ENCODE data around the gene CDH23.

CDH23 gene

GRCh38 chr10:71646592-71647292 is 250.0 kb downstream of the CDH23 start:
- no peak for DNase-seq

GRCh38 chr10:71647526-71648253 is 251.0 kb downstream of the CDH23 start:
- DNase-seq = no peak

DNA sequence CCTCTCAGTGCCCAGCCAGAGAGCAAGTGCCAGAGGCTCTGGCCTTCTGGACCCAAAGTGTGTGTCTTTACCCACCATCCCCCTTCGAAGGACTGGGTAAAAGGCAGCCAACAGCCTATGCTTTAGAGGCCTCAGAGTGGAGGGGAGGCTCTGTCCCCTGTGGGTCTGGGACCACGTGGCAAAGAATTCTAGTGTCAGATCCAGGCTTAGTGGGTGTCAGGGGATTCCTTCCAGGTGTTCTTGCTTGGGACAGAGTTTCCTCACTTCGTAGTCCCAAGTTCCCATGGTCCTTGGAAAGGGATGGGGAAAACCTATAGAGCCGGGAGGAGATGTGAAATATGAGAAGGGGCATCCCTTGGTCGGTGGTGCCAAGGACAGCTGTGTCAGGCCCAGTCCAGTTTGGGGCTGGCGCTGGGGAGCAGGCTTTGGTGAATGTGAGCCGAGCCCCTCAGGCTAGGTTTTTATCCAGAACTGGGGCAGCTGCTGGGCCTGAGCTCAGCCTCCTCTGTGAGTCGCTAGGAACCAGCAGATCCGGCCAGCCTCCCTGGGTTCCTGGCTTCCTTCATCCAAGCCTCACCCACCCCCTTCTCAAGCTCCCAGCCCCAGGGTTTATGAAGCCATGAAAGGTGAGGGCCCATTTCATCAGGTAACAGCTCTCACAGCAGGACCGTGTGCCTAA is 251.7 kb downstream of the CDH23 start:
- DNase-seq = no peak

- no peak for DNase-seq
Measured at GRCh38 chr10:71648933-71649320, 252.2 kb downstream of the CDH23 start.

GRCh38 chr10:71649631-71650030 is 252.9 kb downstream of the CDH23 start:
- DNase-seq = no peak

DNA sequence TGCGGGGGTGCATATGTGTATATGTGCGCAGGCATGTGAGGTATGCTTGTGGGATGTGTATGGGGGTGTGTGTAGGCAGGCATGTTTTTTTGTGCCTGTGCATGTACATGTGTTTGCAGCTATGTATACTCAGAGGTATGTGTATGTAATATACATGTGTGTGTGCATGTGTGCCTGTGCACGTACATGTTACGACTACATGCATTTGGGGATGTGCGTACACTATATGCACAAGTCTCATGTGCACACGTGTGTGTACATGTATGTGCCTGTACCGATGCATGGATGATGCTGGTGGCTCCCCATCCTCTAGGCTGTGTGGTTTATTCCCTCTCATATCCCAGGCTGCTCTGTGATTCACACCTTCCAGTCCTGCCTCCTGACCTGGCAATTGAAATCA is 253.7 kb downstream of the CDH23 start:
- DNase-seq = no peak

- DNase-seq = no peak
Measured at GRCh38 chr10:71651428-71651827, 254.7 kb downstream of the CDH23 start.

GRCh38 chr10:71651928-71652327 is 255.2 kb downstream of the CDH23 start:
- no peak for DNase-seq

DNA sequence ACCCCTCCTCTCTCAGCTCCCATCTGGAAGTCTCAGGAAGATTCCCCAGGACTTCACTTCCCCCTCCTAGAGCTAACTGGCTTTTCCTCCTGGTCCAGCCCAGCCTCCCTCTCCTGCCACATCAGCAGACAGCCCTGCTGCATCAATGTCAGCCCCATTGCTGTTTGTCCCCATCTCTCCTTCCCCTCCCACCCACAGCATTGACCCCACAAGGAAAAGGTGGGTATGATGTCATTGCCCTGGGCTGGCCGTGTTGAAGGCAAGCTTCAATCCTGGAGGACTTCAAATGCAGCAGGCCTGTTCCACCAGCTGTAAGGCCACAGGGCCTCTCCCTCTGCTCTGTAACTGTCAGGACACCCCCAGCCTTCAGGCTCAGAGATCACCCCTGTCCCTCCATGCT is 256.3 kb downstream of the CDH23 start:
- DNase-seq = no peak

- no peak for DNase-seq
Measured at GRCh38 chr10:71656220-71656619, 259.5 kb downstream of the CDH23 start.

DNA sequence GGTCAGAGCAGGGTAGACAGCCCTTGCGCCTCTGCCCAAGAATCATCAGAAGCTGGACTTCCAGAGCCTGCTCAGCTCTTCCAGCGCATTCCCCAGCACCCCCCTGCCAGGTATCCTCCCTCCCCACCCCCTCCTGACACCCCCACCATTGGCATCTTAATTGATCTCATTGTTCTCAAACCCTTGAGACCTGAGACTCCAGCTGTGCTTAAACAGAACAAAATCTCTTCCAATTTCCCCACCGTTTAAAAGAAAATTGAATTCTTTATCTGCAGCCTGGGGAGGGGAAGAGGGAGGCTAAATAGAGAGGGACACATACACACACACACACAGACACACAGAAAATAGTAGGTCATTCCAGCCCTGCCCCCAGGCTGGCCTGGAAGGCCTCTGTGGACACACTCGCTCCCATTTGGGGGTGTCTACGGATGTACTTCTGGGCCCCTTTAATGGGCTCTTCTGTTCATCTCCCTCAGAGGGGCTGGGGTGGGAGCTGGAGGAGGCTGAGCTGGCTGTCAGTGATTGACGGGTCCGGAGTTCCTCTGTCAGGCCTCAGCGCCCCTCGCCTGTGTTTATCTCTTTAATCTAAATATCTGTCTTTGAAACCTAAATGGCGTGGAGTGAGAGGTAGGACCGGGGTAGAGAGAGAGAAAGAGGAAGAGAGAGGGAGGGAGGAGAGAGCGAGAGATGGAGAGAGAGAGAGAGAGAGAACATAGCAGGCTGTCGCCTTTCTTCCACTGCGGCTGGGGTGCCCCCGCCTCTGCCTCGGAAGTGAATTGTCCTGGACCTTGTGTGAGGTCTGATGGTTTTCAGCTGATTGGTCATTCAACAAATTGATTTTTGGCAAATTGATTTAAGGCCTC is 261.1 kb downstream of the CDH23 start:
- DNase-seq = no peak

GRCh38 chr10:71658467-71658745 is 261.7 kb downstream of the CDH23 start:
- no peak for DNase-seq

- DNase-seq = no peak
Measured at GRCh38 chr10:71659111-71659634, 262.5 kb downstream of the CDH23 start.

- DNase-seq = no peak
Measured at GRCh38 chr10:71659737-71660136, 263.0 kb downstream of the CDH23 start.

DNA sequence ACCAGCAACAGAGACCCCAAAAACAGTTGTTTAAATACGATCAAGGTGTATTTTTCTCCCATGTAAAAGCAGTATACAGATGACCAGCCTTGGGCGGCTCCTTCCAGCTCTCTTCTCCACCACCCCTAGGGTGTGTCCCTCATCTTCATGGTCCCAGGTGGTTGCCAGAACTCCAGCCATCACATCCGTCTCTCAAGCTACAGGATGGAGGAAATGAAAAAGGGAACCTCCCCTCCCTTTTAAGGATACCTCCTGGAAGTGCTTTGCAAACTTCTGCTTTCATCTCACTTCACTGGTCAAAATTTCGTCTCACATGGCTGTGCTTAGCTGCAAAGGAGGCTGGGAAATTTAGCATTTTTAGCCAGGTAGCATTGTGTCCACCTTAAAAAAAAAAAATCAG is 263.6 kb downstream of the CDH23 start:
- DNase-seq = no peak

DNA sequence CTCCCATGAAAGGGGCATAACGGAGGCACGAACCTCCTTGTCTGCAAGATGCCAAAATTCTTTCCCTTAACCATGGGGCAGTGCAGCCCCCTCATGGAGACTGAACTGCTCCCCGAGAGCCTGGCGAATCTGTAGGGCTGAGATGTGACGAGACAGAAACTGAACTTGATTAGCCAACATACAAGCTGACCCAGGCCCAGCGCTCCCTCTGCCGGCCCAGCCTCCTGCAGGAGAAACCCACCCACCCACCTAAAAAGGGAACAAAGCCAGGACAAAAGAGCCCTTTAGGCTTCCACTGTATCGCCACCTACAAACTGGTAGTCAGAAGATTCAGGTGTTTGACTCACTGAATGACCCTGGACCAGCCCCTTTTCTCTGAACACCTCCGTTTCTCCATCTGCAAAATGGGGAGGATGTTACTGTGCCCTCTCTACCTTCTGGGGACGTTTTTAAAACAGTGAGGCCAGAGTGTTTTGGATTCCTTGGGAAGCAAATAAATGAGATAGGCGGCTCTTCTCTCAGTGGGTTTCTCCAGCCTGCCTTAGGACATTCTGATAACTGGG is 264.4 kb downstream of the CDH23 start:
- DNase-seq = no peak

GRCh38 chr10:71661779-71662336 is 265.1 kb downstream of the CDH23 start:
- no peak for DNase-seq

- DNase-seq = no peak
Measured at GRCh38 chr10:71663311-71663710, 266.6 kb downstream of the CDH23 start.

GRCh38 chr10:71664585-71664984 is 267.9 kb downstream of the CDH23 start:
- DNase-seq = no peak

GRCh38 chr10:71665456-71665855 is 268.7 kb downstream of the CDH23 start:
- DNase-seq = no peak

GRCh38 chr10:71666639-71667386 is 270.1 kb downstream of the CDH23 start:
- DNase-seq = peak in 1 of 2 donors; percentile 2

- DNase-seq = peak; percentile 3
Measured at GRCh38 chr10:71667387-71667752, 270.6 kb downstream of the CDH23 start.
